Activated naive CD8-positive, alpha-beta T cell treated with anti-CD3 and anti-CD28 coated beads, Interleukin-2, amount 50 U/mL, for 24 hours (primary cell): ENCODE data around the gene SH3BP5L.

ENCODE experiments used
- ATAC-seq: fragments of 150-1000 bp; cut with Tn5 transposase; one replicate; pipeline ENCODE4 v1.10.0; 2021
- DNase-seq: peaks from one replicate; pipeline ENCODE4 v3.0.0; 2021
- H3K27ac Mint-ChIP-seq: one replicate; pipeline ENCODE4 v1.8.0; 2021; ENCODE audit warnings: mild to moderate bottlenecking, mixed read lengths
- H3K27me3 Mint-ChIP-seq: one replicate; pipeline ENCODE4 v1.8.0; 2021; ENCODE audit warnings: mixed read lengths
- H3K36me3 Mint-ChIP-seq: one replicate; pipeline ENCODE4 v1.8.0; 2021; ENCODE audit warnings: low read depth, mixed read lengths
- H3K4me1 Mint-ChIP-seq: one replicate; pipeline ENCODE4 v1.8.0; 2021; ENCODE audit warnings: mixed read lengths
- H3K4me3 Mint-ChIP-seq: one replicate; pipeline ENCODE4 v1.8.0; 2021; ENCODE audit warnings: mild to moderate bottlenecking, moderate library complexity, mixed read lengths
- H3K9me3 Mint-ChIP-seq: one replicate; pipeline ENCODE4 v1.8.0; 2021; ENCODE audit warnings: mixed read lengths

Gene SH3BP5L

DNA sequence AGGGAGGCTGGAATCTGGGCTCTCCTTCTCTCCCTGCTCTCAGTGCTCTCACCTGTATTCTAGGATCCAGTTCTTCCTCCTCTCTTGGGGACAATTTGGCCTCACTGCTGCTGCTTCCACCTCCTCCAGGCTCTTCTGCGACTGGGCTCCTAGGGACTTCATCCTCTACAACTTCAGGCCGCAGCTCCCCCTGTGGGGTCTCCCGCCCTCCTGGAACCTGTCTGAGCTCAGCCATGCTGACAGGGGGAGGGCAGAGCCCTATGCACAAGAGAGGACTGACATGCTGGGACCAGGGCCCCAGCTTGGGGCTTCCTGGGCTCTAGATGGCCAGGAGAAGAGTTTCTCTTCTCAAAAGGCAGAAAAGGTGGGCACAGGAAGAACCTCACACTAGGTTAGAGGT, 1.0 kb downstream of the SH3BP5L start:
- Mint-ChIP-seq H3K27ac (peak overlapping the region; percentile 99), H3K4me3 (peak overlapping the region; percentile 95), H3K4me1 (peaks cover 58% of the 10 kb centered on the region), H3K9me3 (no peaks in the 10 kb centered on the region), H3K27me3 (no peaks in the 10 kb centered on the region), H3K36me3 (peaks cover 14% of the 10 kb centered on the region)
- ATAC-seq (no peak), DNase-seq (no peak)

DNA sequence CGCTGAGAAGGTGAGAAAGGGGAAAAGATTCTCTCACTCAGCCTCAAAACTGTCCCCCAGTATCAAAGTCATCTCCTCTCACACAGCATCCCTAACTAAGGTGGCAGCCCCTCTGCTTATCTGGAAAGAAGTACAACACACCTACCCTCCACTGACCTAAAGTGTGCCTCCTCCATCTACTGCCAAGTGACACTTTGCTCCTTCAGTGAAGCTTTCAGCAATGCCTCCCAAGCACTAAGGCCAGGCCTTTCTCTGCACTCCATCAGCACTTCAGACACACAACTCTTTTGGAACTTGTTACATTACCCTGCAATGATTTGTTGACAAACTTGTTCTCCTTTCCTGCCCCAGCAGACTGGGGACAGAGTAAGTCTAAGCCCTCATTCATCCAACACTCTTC, 1.4 kb downstream of the SH3BP5L start:
- Mint-ChIP-seq H3K27me3 (no peaks in the 10 kb centered on the region), H3K9me3 (no peaks in the 10 kb centered on the region), H3K4me1 (peaks cover 59% of the 10 kb centered on the region), H3K4me3 (peak overlapping the region; percentile 95), H3K27ac (peak overlapping the region; percentile 55), H3K36me3 (peaks cover 14% of the 10 kb centered on the region)
- DNase-seq (no peak), ATAC-seq (no peak)

DNA sequence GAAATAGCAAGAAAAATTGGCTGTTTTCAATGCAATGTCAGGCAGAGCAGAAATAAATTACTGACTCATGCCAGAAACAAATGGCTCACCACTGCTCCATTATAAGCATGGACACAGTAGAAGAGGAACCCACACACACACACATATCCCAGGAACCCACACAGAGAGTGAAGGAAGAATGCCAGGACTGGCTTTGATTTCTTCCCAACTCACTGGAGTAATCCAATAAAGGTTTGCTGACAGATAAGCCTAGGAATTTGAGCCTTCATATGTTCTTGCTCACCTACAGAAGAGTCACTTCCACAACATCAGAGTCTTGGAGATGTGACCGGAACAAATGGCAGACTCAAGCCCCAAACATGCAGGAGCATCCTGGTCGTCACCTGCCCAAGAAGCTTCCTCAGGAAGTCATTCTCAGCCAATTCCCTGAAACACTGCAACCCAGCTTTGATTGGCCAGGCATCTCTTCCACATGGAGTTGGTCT, 2.2 kb downstream of the SH3BP5L start:
- Mint-ChIP-seq H3K27ac (no peak overlapping the region), H3K9me3 (no peaks in the 10 kb centered on the region), H3K36me3 (peaks cover 18% of the 10 kb centered on the region), H3K4me3 (peak overlapping the region; percentile 38), H3K4me1 (peaks cover 66% of the 10 kb centered on the region), H3K27me3 (no peaks in the 10 kb centered on the region)
- no peak for DNase-seq
- no peak for ATAC-seq

DNA sequence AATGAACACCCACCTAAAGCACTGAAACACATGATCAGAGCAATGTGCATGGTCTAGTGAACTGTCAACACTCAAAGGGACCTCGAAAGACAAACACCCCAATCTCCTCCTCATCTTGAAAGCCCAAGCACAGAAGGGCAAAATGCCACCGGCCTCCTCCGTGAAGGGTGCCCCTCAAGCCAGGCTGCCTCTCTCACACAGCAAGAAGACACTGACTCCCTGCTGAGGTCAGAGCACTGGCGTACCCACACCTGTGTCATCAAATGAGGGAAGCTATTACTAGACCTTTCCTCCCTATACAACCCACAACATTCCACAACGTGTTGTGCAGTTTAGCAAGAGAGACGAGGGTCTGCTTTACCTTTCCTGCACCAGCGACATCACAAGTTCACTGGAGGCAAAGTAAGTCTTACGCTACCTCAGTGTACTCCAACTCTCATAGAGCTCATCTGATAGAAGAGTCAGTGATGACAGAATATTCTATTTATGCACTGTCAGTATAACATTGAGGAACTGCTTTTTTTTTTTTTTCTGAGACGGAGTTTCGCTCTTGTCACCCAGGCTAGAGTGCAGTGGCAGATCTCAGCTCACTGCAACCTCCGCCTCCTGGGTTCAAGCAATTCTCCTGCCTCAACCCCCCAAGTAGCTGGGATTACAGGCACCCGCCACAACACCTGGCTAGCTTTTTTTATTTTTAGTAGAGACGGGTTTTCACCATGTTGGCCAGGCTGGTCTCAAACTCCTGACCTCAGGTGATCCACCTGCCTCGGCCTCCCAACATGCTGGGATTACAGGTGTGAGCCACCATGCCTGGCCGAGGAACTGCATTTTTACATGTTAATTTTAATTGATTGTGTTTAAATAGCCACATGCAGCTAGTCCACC, 3.3 kb downstream of the SH3BP5L start:
- H3K4me1 Mint-ChIP-seq, result peaks cover 73% of the 10 kb centered on the region
- ATAC-seq, result no peak
- peak overlapping the region; percentile 39 for H3K27ac Mint-ChIP-seq
- no peaks in the 10 kb centered on the region for H3K27me3 Mint-ChIP-seq
- H3K36me3 Mint-ChIP-seq, result peaks cover 20% of the 10 kb centered on the region
- no peak overlapping the region for H3K4me3 Mint-ChIP-seq
- no peaks in the 10 kb centered on the region for H3K9me3 Mint-ChIP-seq
- no peak for DNase-seq

DNA sequence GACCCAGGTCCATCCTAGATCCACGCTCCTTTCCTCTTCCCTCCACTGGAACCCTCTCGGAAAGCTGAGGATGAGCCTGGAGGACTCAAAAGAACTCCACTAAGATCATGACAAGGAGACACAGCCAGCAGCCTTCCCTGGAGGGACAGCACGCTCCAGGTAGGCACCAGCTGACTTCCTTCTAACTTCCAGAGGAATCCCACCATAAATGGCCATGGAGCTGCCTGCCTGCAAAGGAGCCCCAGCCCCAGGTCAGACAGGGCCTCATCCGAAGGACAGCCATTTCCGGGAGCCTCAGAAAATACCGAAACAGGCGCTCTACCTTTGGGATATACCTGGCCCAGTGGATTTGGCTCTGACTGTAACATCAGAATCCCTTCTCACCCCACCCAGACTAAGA, 4.1 kb downstream of the SH3BP5L start:
- Mint-ChIP-seq H3K36me3 (peaks cover 20% of the 10 kb centered on the region), H3K9me3 (no peaks in the 10 kb centered on the region), H3K27me3 (no peaks in the 10 kb centered on the region), H3K4me3 (no peak overlapping the region), H3K27ac (no peak overlapping the region), H3K4me1 (peaks cover 72% of the 10 kb centered on the region)
- ATAC-seq, result no peak
- DNase-seq, result no peak

DNA sequence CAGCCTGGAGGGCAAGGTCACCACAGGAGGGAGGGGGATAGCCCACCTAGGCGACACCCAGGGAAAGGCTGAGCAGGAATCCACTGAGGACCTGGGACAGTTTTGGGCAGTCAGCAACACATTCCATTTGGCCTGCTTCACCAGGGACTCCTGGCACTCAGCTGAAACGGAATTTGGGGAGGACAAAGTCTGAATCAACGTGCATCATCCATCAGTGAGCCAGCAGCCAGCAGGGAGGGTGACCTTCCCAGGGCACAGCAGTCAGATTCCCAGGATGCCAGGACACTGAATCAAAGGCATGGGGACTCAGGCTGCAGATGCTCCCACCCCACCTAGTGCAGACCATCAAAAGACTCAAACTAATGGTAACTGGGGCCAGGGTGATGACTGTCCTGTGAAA, 4.6 kb downstream of the SH3BP5L start:
- Mint-ChIP-seq H3K27ac (no peak overlapping the region), H3K36me3 (peaks cover 20% of the 10 kb centered on the region), H3K27me3 (no peaks in the 10 kb centered on the region)

DNA sequence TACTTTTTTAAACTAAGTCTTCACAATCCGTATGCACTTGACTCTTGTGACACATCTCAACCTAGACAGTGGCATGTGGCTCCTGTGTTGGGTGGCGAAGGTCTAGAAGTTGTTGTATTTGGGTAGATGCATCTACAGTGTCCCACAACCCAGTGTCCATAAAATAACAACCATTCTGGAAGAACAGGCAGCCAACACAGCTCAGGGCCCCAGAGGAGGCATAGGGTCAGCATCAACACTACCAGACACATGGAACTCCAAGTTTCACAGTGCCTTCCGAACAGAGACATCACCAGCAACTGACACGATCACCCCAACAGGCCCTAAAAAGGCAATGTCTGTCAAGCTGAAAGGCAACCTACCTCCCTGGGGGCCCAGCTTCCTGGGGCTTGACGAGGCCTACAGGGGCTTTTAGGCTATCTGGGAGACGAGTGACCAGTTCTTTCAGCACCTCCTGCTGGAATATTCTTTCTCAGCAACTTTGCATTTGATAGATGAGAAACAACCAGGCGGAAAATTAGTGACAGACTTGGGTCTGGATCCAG, 5.6 kb downstream of the SH3BP5L start:
- no peaks in the 10 kb centered on the region for H3K9me3 Mint-ChIP-seq
- no peak overlapping the region for H3K4me3 Mint-ChIP-seq
- peaks cover 21% of the 10 kb centered on the region for H3K36me3 Mint-ChIP-seq
- H3K4me1 Mint-ChIP-seq, result peaks cover 63% of the 10 kb centered on the region
- H3K27me3 Mint-ChIP-seq, result no peaks in the 10 kb centered on the region
- DNase-seq, result no peak
- ATAC-seq, result no peak
- no peak overlapping the region for H3K27ac Mint-ChIP-seq

More for the DNA sequence above, 4.6 kb downstream of the SH3BP5L start:
- Mint-ChIP-seq H3K9me3 (no peaks in the 10 kb centered on the region), H3K4me3 (no peak overlapping the region), H3K4me1 (peaks cover 71% of the 10 kb centered on the region)
- ATAC-seq, result no peak
- DNase-seq, result no peak

DNA sequence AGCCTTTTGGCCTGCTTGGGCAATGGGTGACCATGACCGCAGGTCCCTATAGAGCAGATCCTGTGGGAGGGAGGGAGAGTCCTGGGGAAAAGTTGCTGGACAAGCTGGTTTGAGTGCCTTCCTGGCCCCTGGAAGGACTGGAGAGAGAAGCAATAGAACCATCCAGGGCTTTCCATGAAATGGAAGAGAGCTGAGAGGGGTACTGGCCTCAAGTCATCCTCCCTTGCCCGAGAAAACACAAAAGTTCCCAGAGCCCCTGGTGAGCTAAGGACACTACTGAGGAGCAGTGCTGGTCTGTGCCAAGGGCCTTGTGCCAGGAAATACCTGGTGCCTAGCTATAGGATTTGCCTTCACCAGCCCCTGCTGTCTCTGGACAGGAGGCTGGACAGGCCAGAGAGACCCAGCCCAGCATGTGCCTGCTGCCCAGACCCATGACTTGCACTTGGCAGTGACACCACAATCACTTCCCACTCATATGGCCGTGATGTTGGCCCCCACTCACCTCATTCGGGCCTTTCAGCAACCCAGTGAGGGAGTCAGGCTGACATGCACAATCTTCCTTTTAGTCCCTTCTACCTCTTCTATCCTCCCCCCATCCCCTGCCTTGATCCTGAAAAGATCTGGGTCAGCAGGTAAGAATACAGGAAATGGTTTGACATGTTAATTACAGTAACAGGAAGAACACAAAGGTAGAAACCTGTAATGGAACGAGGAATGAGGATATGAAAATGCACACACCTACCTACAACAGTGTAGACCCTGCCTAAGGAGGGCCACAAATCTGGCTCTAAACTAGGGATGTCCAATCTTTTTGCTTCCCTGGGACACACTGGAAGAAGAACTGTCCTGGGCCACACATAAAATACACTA, 7.0 kb downstream of the SH3BP5L start:
- H3K9me3 Mint-ChIP-seq, result no peaks in the 10 kb centered on the region
- DNase-seq (no peak), ATAC-seq (no peak)
- no peaks in the 10 kb centered on the region for H3K27me3 Mint-ChIP-seq
- no peak overlapping the region for H3K4me3 Mint-ChIP-seq
- peaks cover 23% of the 10 kb centered on the region for H3K36me3 Mint-ChIP-seq
- peak overlapping the region; percentile 31 for H3K27ac Mint-ChIP-seq
- H3K4me1 Mint-ChIP-seq, result peaks cover 49% of the 10 kb centered on the region

DNA sequence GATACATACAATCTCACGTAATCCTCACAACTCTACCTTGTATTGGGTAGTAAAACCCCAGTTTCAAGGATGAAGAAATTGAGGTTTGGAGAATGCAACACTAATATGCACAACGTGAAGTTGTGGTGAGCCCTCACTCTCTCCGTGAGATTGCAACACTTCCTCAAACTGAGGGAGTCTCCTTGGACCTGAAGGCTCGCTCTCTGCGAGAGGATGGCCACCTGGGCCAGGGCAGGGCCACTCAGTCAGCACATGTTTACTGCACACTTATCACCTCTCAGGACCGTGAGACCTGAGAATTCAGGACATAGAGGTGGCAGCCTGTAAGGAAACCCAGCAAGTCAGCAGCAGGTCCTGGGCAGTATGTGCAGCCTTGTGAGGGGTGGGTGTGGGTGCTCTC, 8.7 kb downstream of the SH3BP5L start:
- Mint-ChIP-seq H3K36me3 (peaks cover 25% of the 10 kb centered on the region), H3K27ac (peak overlapping the region; percentile 10), H3K27me3 (no peaks in the 10 kb centered on the region), H3K9me3 (no peaks in the 10 kb centered on the region), H3K4me1 (peaks cover 35% of the 10 kb centered on the region), H3K4me3 (no peak overlapping the region)
- ATAC-seq, result no peak
- DNase-seq, result no peak

DNA sequence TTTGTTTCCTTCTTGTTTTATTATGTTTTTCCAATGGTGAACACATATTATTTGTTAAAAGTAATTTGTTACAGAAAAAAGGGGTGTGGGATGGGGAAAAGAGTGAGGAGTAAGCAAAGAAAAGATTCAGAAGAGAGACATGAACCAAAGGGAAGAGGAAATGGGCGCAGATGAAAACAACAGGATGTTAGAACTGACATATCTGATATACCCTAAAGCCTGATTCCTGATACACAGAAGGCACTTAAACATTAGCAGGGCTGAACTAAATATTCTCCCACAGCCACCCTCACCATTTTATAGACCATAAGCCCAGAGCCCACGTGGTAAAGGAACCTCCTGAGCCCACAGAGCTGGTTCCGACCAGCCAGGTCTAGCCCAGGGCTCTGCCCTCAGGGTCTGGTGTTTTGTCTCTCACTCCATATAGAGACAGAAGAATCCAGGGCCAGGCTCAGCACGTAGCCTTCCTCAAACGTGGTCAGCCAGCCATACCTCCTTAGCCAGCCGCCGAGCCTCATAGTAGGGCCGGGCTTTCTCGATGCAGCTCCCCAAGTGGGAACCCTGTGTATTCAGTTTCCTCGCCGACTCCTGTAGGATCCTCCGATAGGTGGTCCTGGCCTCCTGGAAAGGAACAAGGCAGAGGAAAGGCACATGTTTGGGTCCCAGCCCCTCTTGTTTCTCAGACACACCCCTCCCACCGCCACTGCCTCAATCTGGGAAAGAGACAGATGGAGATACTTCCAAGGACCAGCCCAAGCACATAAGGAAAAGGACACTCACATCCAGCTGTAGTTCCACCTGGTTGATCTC, 9.5 kb downstream of the SH3BP5L start:
- peaks cover 28% of the 10 kb centered on the region for H3K4me1 Mint-ChIP-seq
- H3K9me3 Mint-ChIP-seq, result no peaks in the 10 kb centered on the region
- ATAC-seq (no peak), DNase-seq (no peak)
- H3K27me3 Mint-ChIP-seq, result no peaks in the 10 kb centered on the region
- no peak overlapping the region for H3K4me3 Mint-ChIP-seq
- peaks cover 25% of the 10 kb centered on the region for H3K36me3 Mint-ChIP-seq
- peak overlapping the region; percentile 15 for H3K27ac Mint-ChIP-seq

DNA sequence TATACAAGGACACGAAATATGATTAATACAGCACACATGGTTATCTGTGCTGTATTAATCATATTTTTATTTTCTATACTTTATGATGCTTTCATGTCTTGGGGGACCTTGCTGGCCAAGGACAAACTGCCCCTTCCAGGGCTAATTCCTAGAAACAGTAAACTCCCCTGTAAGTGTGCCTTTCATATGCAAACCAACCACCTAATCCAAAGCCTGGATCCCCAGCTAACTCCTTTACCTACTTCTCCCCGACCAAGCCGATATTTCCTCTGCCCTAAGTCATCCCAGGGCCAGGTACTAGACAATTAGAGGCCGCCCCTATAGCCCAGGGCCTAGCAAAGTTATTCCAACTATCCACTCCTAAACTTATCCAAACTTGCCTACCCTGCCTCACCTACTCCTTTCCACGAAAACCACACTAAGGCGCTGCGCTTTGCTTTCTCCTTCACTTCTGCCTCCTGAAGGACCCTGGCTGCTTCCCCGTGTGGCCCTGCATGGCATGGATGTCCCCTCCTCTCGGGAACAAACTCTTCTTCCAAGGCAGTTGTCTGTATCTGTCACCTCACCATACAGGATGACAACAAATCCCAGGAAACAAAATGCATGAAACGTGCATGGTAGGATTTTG, 10.2 kb downstream of the SH3BP5L start:
- Mint-ChIP-seq H3K9me3 (no peaks in the 10 kb centered on the region), H3K4me1 (peaks cover 28% of the 10 kb centered on the region), H3K27ac (no peak overlapping the region), H3K4me3 (no peak overlapping the region), H3K27me3 (no peaks in the 10 kb centered on the region), H3K36me3 (peaks cover 25% of the 10 kb centered on the region)
- DNase-seq (no peak), ATAC-seq (no peak)

DNA sequence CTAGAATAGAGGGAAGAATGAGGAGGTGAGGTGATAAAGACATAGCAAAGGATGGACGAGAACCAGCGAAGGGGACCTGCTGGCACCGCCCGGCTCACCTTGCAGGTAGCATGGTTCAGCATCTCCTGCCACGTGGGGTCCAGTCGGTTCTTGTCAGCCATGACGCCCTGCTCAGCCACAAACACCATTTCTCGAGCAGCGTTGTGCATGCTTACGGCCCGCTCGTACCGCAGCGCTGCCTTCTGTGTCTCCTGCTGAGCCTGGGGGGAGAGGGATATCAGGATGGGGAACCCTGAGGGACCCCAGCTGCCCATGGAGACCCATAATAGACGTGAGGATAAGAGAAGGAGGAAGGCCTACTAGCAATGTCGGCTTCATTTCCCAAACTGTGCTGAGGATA, 11.4 kb downstream of the SH3BP5L start:
- Mint-ChIP-seq H3K9me3 (no peaks in the 10 kb centered on the region), H3K36me3 (peaks cover 21% of the 10 kb centered on the region), H3K27me3 (no peaks in the 10 kb centered on the region), H3K4me1 (peaks cover 24% of the 10 kb centered on the region), H3K27ac (no peak overlapping the region), H3K4me3 (no peak overlapping the region)
- no peak for DNase-seq
- ATAC-seq, result no peak

DNA sequence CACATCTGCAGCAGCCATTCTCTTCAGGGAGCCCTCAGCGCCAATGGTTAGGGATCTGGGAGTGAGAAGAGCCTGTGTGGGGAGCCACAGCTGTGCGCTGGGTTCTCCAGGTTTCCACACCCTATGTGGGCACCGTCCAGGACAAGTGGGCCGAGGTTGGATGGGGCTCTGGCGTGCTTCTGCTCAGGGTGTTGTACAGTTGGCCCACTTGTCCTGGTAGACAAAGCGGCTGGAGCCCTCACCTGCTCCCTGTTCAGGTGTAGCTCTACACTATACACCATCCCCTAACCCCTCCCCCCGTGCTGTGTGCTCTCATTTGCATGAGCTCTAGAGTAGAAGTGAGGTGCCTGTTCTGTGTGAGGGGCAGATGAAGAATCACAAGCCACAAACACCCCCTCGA, 12.2 kb downstream of the SH3BP5L start:
- no peak for DNase-seq
- Mint-ChIP-seq H3K4me1 (peaks cover 17% of the 10 kb centered on the region), H3K36me3 (peaks cover 17% of the 10 kb centered on the region), H3K27ac (no peak overlapping the region), H3K4me3 (no peak overlapping the region), H3K9me3 (no peaks in the 10 kb centered on the region), H3K27me3 (no peaks in the 10 kb centered on the region)
- no peak for ATAC-seq
